HuH-7 (cell line): ENCODE results near the gene THPO.

Experiments used
- DNase-seq: peaks from one replicate; pipeline ENCODE4 v3.0.0; 2011; ENCODE audit warnings: low spot score

Gene THPO

GRCh38 chr3:184333190-184333589, 44.8 kb downstream of the THPO start:
- DNase-seq: no peak

- DNase-seq: no peak
Observed at GRCh38 chr3:184332370-184333090, 45.5 kb downstream of the THPO start.

- no peak for DNase-seq
Observed at GRCh38 chr3:184328516-184328915, 49.5 kb downstream of the THPO start.

GRCh38 chr3:184327171-184327570, 50.8 kb downstream of the THPO start:
- DNase-seq: no peak

GRCh38 chr3:184325715-184326369, 52.2 kb downstream of the THPO start:
- no peak for DNase-seq

GRCh38 chr3:184325269-184325668, 52.7 kb downstream of the THPO start:
- no peak for DNase-seq

GRCh38 chr3:184323696-184324095, 54.3 kb downstream of the THPO start:
- no peak for DNase-seq

- DNase-seq: no peak
Observed at GRCh38 chr3:184322731-184323487, 55.1 kb downstream of the THPO start.
